WTC11 (cell line): ENCODE data around the gene PHLDB3.

Source experiments
- ATF6 ChIP-seq: sonication (generic); formaldehyde crosslinking; IDR thresholded peaks from 2 replicates; pipeline ENCODE4 v1.8.1; 2023; ENCODE audit warnings: mild to moderate bottlenecking, missing genetic modification reagents
- CREB1 ChIP-seq: sonication (generic); formaldehyde crosslinking; IDR thresholded peaks from 2 replicates; pipeline ENCODE4 v1.8.0; 2023; ENCODE audit warnings: mild to moderate bottlenecking, missing genetic modification reagents
- CTCF ChIP-seq: fragments of 200-600 bp; IDR thresholded peaks from 2 replicates; pipeline ENCODE4 v1.8.0; 2022; ENCODE audit warnings: antibody characterized with exemption
- E2F5 ChIP-seq: sonication (generic); formaldehyde crosslinking; IDR thresholded peaks from 2 replicates; pipeline ENCODE4 v1.8.1; 2022; ENCODE audit warnings: mild to moderate bottlenecking, moderate library complexity, missing genetic modification reagents
- MAX ChIP-seq: sonication (generic); formaldehyde crosslinking; IDR thresholded peaks from 2 replicates; pipeline ENCODE4 v1.8.0; 2022; ENCODE audit warnings: mild to moderate bottlenecking, missing genetic modification reagents
- STAT6 ChIP-seq: sonication (generic); formaldehyde crosslinking; conservative IDR thresholded peaks from 2 replicates; pipeline ENCODE4 v1.8.1; 2023; ENCODE audit warnings: mild to moderate bottlenecking, low read depth, missing genetic modification reagents, moderate library complexity
- TP53 ChIP-seq: sonication (generic); formaldehyde crosslinking; IDR thresholded peaks from 2 replicates; pipeline ENCODE4 v1.8.1; 2023; ENCODE audit warnings: mild to moderate bottlenecking, missing genetic modification reagents
- USF1 ChIP-seq: sonication (generic); formaldehyde crosslinking; IDR thresholded peaks from 2 replicates; pipeline ENCODE4 v1.8.0; 2022; ENCODE audit warnings: mild to moderate bottlenecking, missing genetic modification reagents
- ZNF232 ChIP-seq: sonication (generic); formaldehyde crosslinking; IDR thresholded peaks from 2 replicates; pipeline ENCODE4 v1.8.0; 2022; ENCODE audit warnings: mild to moderate bottlenecking, missing genetic modification reagents

- TF ChIP-seq ZNF232 (CRISPR knock-in tag) (no peak), E2F5 (CRISPR knock-in tag) (no peak), CTCF (no peak), MAX (CRISPR knock-in tag) (no peak), TP53 (no peak), ATF6 (CRISPR knock-in tag) (no peak), CREB1 (no peak), STAT6 (CRISPR knock-in tag) (no peak), USF1 (CRISPR knock-in tag) (no peak)
Observed at GRCh38 chr19:43430976-43431375, 73.6 kb downstream of the PHLDB3 start.
